LNCaP clone FGC (cell line): ENCODE measurements around the gene TM9SF3.
"Not testable (repeated sequence)": the region's sequence is repeated elsewhere in the genome, so short reads cannot be mapped to it uniquely, and the experiment has no call there.

ENCODE experiments used
- DNase-seq: peaks from one replicate; pipeline ENCODE4 v3.0.0-alpha.2; 2011; ENCODE audit warnings: low read depth
- H3K4me3 ChIP-seq: 2 replicates; pipeline ENCODE4 v1.5.1; 2011; ENCODE audit warnings: mild to moderate bottlenecking, low read depth, low read length, control low read depth
- TF ChIP-seq, protein P1 (sequence below): IDR thresholded peaks from 2 replicates; pipeline ENCODE4 v1.5.1; 2012; ENCODE audit warnings: mild to moderate bottlenecking; ENCODE audit not compliant: control insufficient read depth, insufficient read depth; ENCODE audit errors: extremely low read depth

Gene TM9SF3

DNA sequence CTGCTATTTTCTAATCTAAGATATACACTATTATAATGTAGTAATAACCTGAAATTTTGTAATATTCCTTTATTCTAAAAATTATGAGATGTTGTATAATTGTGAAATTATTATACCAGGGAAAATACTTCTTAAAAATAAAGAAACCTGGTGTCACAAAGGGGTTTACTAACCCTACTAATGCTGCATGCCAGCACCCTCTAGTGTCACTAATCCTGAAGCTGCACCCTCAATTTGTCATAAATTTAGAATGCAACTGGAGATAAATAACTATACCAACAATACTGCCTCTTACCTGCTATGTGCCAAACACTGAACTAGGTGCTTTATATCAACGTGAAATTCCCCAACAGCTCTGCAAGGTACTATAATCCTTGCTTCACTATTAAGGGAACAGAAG is 30.8 kb downstream of the TM9SF3 start:
- TF ChIP-seq, protein P1, sequence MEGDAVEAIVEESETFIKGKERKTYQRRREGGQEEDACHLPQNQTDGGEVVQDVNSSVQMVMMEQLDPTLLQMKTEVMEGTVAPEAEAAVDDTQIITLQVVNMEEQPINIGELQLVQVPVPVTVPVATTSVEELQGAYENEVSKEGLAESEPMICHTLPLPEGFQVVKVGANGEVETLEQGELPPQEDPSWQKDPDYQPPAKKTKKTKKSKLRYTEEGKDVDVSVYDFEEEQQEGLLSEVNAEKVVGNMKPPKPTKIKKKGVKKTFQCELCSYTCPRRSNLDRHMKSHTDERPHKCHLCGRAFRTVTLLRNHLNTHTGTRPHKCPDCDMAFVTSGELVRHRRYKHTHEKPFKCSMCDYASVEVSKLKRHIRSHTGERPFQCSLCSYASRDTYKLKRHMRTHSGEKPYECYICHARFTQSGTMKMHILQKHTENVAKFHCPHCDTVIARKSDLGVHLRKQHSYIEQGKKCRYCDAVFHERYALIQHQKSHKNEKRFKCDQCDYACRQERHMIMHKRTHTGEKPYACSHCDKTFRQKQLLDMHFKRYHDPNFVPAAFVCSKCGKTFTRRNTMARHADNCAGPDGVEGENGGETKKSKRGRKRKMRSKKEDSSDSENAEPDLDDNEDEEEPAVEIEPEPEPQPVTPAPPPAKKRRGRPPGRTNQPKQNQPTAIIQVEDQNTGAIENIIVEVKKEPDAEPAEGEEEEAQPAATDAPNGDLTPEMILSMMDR, result peak; percentile 76
- DNase-seq, result no peak
- H3K4me3 ChIP-seq, result no peak overlapping the region

DNA sequence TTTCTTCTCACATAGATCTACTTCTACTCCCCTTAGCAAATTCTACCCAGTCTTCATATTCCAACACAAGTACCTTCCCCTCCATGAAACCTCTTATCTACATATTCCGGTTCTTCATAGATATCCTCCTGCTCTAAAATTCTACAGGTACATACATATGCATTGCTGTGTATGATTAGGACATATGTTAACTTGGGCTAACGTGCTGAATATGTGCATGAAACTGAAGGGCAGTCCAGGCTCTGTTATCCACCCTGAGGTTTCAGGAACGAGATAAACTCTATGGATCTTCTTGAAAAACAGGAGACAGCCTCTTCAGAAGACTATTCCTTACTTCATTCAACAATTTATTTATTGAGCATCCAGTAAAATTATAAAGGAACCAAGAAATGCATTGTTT is 31.5 kb downstream of the TM9SF3 start:
- TF ChIP-seq, protein P1, result no peak
- no peak overlapping the region for H3K4me3 ChIP-seq

DNA sequence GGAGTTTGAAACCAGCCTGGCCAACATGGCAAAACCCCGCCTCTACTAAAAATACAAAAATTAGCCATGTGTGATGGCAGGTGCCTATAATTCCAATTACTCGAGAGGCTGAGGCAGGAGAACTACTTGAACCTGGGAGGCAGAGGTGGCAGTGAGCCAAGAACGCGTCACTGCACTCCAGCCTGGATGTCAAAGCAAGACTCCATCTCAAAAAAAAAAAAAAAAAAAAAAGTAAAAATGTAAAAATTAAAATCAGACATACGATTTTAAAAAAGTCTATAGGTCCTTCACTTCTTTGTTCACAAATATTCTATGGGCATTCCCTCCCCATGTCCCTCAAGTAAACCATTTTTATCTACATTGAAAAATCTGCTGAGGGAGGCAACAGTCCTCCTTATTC is 38.2 kb downstream of the TM9SF3 start:
- no peak for DNase-seq
- TF ChIP-seq, protein P1, result no peak
- no peak overlapping the region for H3K4me3 ChIP-seq

More for the DNA sequence above, 31.5 kb downstream of the TM9SF3 start:
- no peak for DNase-seq

DNA sequence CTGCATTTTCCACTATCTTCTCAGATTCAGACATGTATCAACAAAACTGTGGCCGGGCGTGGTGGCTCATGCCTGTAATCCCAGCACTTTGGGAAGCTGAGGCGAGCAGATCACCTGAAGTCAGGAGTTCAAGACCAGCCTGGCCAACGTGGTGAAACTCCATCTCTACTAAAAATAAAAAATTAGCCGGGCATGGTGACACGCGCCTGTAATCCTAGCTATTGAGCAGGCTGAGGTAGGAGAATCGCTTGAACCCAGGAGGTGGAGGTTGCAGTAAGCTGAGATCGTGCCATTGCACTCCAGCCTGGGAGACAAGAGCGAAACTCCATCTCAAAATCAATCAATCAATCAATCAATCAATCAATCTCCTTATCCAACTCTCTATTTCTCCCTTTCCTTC is 41.3 kb downstream of the TM9SF3 start:
- H3K4me3 ChIP-seq, result not testable (repeated sequence)

DNA sequence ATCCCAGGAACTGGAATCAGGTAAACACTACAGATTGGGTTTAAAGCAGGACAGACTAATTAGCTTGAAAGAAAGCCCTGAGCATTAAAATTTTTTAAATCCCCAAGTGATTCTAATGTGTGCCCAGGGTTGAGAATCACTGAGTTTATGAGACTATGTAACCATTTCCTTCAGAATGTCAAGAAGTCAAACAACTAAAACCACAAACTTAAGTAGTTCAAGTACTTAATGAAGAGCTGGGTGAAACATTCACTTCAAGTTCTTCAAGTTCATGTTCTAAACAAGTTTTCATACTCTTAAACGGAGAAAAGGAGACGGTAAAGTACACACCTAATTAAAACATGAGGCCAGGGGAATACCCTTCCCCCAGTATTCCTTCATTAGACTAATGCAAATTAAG is 44.9 kb downstream of the TM9SF3 start:
- H3K4me3 ChIP-seq, result no peak overlapping the region
- no peak for DNase-seq
- TF ChIP-seq, protein P1, result no peak

More for the DNA sequence above, 41.3 kb downstream of the TM9SF3 start:
- not testable (repeated sequence) for DNase-seq

DNA sequence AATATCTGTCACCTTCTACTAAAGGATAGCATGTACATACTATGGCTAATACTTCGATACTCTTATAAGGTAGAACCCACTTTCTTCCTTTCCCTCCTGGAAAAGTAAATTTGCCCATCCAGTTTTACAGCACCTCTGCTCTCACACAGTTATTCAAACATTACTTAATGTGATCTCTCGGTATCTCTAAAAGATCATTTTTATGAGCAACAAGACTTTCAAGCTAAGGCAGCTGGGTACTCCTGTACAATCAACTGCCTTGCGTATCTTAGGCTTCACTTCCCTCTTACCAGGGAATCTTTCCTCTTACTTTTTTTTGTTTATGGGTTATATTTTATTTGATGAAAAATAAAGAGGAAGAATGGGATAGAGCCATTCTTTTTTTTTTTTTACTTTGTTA is 46.6 kb downstream of the TM9SF3 start:
- no peak overlapping the region for H3K4me3 ChIP-seq
- TF ChIP-seq, protein P1, result no peak
- DNase-seq, result peak; percentile 79

DNA sequence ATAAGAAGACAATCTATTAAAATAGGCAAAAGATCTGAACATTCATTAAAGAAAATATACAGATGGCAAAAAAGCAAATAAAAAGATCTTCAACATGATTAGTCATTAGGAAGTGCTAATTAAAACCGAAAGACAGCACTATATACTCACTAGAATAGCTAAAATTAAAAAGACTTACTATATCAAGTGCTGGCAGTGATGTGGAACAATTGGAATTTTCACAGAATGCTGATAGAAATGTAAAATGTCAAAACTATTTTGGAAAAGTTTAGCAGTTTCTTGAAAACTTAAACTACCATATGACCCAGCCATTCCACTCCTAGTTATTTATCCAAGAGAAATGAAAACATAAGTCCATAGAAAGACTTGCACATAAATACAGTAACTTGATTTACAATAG is 48.1 kb downstream of the TM9SF3 start:
- no peak overlapping the region for H3K4me3 ChIP-seq
- no peak for DNase-seq
- TF ChIP-seq, protein P1, result no peak
